ENCODE results near the gene CUBN. TPM values are rescaled to one million over a fixed set of nuclear protein-coding genes. Genes with fewer than 3 reads are reported as not detected.

Gene CUBN
- total RNA-seq, 3 donors from 2014 or later (not counting 1 experiment from before 2014, with no cell fraction given), result 4.7 to 5.6 (median 5.1) TPM

DNA sequence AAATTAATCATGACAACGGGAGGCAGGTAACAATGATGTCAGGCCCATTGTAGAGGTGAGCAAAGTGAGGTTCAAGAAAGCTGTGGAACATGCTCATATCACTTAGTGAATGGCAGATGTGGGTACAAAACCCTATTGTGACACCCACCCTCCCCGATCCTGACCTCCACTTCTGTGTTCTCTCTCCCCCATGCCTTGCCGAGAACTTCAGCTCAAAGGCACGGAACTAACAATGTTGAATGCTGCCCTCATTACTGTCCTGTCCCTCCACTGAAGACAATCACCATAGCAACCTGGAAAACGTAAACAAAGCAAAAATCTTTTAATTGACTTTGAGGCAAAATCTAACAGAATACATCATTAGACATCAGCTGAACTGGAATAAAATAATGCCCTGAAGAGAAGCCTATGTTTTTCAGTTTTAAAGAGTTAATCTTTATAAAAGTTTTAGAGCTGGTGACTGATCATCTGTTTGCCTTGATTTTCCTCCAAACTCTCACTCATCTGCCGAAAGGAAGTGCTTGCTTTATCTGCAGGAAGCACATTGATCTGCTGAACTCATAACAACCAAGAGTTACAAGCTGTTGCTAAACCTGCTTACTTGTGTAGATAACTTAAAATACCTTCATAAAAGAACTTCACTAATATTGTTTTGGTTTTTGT is 133.6 kb downstream of the CUBN start:
- H3K4me1 Mint-ChIP-seq, result peaks cover 8 to 9% of the 10 kb centered on the region in 2 donors
- H3K4me3 ChIP-seq (ENCODE audit: low read length), result no peak overlapping the region
- H3K36me3 ChIP-seq (ENCODE audit: control insufficient read depth, insufficient read depth, low read length), result no peaks in the 10 kb centered on the region
- peak overlapping the region in 1 of 2 donors; percentile 51 for H3K27ac Mint-ChIP-seq
- no peaks in the 10 kb centered on the region for H3K9me3 Mint-ChIP-seq
- TF ChIP-seq, protein P1, sequence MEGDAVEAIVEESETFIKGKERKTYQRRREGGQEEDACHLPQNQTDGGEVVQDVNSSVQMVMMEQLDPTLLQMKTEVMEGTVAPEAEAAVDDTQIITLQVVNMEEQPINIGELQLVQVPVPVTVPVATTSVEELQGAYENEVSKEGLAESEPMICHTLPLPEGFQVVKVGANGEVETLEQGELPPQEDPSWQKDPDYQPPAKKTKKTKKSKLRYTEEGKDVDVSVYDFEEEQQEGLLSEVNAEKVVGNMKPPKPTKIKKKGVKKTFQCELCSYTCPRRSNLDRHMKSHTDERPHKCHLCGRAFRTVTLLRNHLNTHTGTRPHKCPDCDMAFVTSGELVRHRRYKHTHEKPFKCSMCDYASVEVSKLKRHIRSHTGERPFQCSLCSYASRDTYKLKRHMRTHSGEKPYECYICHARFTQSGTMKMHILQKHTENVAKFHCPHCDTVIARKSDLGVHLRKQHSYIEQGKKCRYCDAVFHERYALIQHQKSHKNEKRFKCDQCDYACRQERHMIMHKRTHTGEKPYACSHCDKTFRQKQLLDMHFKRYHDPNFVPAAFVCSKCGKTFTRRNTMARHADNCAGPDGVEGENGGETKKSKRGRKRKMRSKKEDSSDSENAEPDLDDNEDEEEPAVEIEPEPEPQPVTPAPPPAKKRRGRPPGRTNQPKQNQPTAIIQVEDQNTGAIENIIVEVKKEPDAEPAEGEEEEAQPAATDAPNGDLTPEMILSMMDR (IDR thresholded peaks at IDR 0.05), result no peak
- no peak overlapping the region for H3K4me3 Mint-ChIP-seq
- DNase-seq, result peak in 1 of 2 donors; percentile 50
- intact Hi-C loops (cut with micrococcal nuclease), result loop anchor here (5.0 kb wide), 1 partner anchor 36 kb away; no protein-coding TSS in a partner anchor
- peak; percentile 62 to 73 (median 64) for ATAC-seq
- peaks cover 48 to 53% of the 10 kb centered on the region in 2 donors for H3K27me3 Mint-ChIP-seq (ENCODE audit: low read depth in 2 of 2)
- H3K27ac ChIP-seq (ENCODE audit: low read length), result no peak overlapping the region
- H3K27me3 ChIP-seq (ENCODE audit: control insufficient read depth, insufficient read depth, low read length), result no peaks in the 10 kb centered on the region
- 35% methylated on average over 6 of the region's 6 CpGs for WGBS (ENCODE audit: insufficient coverage)
- no peaks in the 10 kb centered on the region for H3K9me3 ChIP-seq (ENCODE audit: control insufficient read depth, insufficient read depth, low read length)
- H3K4me1 ChIP-seq (ENCODE audit: control insufficient read depth, insufficient read depth, low read length), result no peaks in the 10 kb centered on the region
- H3K36me3 Mint-ChIP-seq, result no peaks in the 10 kb centered on the region

DNA sequence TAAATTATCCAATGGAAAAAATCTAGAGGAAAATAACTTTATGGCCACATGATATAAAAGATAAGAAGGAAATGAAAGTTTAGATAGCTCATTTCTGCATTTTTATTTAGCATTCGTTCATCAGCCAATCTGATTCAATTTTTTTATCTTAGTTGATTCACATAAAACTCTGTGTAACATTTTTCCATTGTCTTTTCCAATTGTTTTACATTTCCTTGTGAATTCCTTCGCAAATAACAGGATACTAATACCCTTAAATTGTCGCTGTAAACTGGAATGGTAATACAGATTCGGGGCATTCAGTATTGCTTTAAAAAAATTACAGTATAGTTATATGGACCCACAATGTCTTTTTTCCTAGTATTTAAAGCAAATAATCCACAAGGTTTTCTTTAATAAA is 136.4 kb downstream of the CUBN start:
- Mint-ChIP-seq H3K9me3 (no peaks in the 10 kb centered on the region), H3K4me1 (peaks cover 8 to 9% of the 10 kb centered on the region in 2 donors), H3K4me3 (no peak overlapping the region), H3K27ac (no peak overlapping the region), H3K27me3 (ENCODE audit: low read depth in 2 of 2) (peaks cover 26 to 34% of the 10 kb centered on the region in 2 donors), H3K36me3 (no peaks in the 10 kb centered on the region)
- no peak for ATAC-seq
- H3K4me3 ChIP-seq (ENCODE audit: low read length), result no peak overlapping the region
- intact Hi-C loops (cut with micrococcal nuclease), result no loop called here
- 50% methylated on average over 1 of the region's 4 CpGs for WGBS (ENCODE audit: insufficient coverage)
- H3K27ac ChIP-seq (ENCODE audit: low read length), result no peak overlapping the region
- no peaks in the 10 kb centered on the region for H3K9me3 ChIP-seq (ENCODE audit: control insufficient read depth, insufficient read depth, low read length)
- no peak for DNase-seq
- no peaks in the 10 kb centered on the region for H3K36me3 ChIP-seq (ENCODE audit: control insufficient read depth, insufficient read depth, low read length)
- H3K27me3 ChIP-seq (ENCODE audit: control insufficient read depth, insufficient read depth, low read length), result no peaks in the 10 kb centered on the region
- H3K4me1 ChIP-seq (ENCODE audit: control insufficient read depth, insufficient read depth, low read length), result no peaks in the 10 kb centered on the region
- TF ChIP-seq, protein P1 (IDR thresholded peaks at IDR 0.05), result no peak

GRCh38 chr10:16992611-16993119 is 136.9 kb downstream of the CUBN start:
- TF ChIP-seq, protein P1 (IDR thresholded peaks at IDR 0.05), result no peak
- H3K4me3 Mint-ChIP-seq, result no peak overlapping the region
- H3K4me1 ChIP-seq (ENCODE audit: control insufficient read depth, insufficient read depth, low read length), result no peaks in the 10 kb centered on the region
- H3K27ac Mint-ChIP-seq, result no peak overlapping the region
- H3K27me3 ChIP-seq (ENCODE audit: control insufficient read depth, insufficient read depth, low read length), result no peaks in the 10 kb centered on the region
- no peaks in the 10 kb centered on the region for H3K9me3 ChIP-seq (ENCODE audit: control insufficient read depth, insufficient read depth, low read length)
- no peak overlapping the region for H3K27ac ChIP-seq (ENCODE audit: low read length)
- WGBS (ENCODE audit: insufficient coverage), result 95% methylated on average over 10 of the region's 10 CpGs
- no peak for DNase-seq
- no peak overlapping the region for H3K4me3 ChIP-seq (ENCODE audit: low read length)
- H3K9me3 Mint-ChIP-seq, result no peaks in the 10 kb centered on the region
- no peaks in the 10 kb centered on the region for H3K36me3 ChIP-seq (ENCODE audit: control insufficient read depth, insufficient read depth, low read length)
- peaks cover 21 to 29% of the 10 kb centered on the region in 2 donors for H3K27me3 Mint-ChIP-seq (ENCODE audit: low read depth in 2 of 2)
- ATAC-seq, result no peak
- H3K36me3 Mint-ChIP-seq, result no peaks in the 10 kb centered on the region
- H3K4me1 Mint-ChIP-seq, result peaks cover 8 to 9% of the 10 kb centered on the region in 2 donors
- intact Hi-C loops (cut with micrococcal nuclease), result no loop called here

All from natural killer cell (primary cell).